DMS 273 (cell line): ENCODE measurements around the gene CA14.
A peak's percentile ranks its signal among the peaks of the same experiment; 100 is the strongest.
"Not testable (repeated sequence)": the region's sequence is repeated elsewhere in the genome, so short reads cannot be mapped to it uniquely, and the experiment has no call there.

Experiments
- DNase-seq: peaks from one replicate; lab custom pipeline; 2025; ENCODE audit not compliant: unreplicated experiment; lab: John Stamatoyannopoulos, UW

The CA14 gene

DNA sequence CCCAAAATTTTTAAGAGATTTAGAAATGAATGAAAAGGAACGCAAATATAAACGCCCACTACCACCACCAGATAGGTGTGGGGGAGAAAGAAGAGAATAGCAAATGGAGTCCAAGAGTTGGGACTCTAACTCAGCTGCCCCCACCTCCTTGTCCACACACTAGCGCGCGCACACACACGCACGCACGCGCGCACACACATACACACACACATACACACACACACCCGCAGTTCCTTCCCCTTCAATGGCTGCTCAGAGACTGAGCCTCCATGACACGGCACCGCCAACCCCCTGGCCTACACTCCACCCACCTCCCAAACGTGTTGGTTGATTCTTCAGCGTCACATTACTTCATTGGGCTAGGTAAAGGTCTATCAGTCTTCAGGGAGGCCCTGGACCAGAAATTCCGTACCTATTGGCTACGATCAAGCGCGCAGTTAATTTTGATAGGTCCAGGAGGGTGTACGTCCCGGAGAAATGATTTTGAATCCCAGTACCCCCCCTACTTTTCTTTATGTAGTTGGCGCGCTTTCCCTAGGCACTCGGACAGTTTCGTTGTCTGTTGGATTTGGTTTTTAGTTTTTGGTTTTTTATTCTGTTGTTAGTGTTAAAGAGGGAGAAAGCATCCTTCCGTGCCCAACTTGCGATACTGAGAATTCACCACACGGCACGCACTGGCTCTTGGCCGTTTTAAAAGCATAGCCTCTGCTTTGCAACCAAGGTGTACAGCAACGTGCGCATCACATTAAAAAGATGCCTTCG lies 21.5 kb upstream of the CA14 start, which contains the start of gene ANP32E:
TSS of gene ANP32E (minus strand) at position 261 of the 762 bp plus-strand sequence. CDS start 326 bp downstream, outside the sequence.
- peak; percentile 99 for DNase-seq

GRCh38 chr1:150236614-150237100 lies 20.9 kb upstream of the CA14 start:
- DNase-seq: peak; percentile 49

- DNase-seq: not testable (repeated sequence)
Observed at GRCh38 chr1:150237176-150237575, 20.4 kb upstream of the CA14 start.

- DNase-seq: no peak
Observed at GRCh38 chr1:150237746-150238145, 19.8 kb upstream of the CA14 start.

DNA sequence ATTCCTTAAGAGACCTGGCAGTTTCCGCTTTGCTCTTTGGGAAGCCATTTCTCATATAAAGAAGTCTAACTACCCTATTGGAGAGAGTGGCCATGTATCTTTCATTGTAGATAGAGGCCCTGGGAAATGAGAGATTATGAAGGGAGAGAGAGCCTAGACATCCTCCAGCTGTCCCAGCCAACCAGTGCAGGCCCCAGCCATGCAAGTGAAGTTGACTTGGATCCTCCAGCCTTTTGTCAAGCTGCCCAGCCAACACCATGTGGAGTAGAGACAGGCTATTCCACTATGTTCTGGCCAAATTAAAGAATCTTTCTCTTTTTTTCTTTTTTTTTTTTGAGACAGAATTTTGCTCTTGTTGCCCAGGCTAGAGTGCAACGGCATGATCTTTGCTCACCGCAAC lies 14.6 kb upstream of the CA14 start:
- peak; percentile 41 for DNase-seq

DNA sequence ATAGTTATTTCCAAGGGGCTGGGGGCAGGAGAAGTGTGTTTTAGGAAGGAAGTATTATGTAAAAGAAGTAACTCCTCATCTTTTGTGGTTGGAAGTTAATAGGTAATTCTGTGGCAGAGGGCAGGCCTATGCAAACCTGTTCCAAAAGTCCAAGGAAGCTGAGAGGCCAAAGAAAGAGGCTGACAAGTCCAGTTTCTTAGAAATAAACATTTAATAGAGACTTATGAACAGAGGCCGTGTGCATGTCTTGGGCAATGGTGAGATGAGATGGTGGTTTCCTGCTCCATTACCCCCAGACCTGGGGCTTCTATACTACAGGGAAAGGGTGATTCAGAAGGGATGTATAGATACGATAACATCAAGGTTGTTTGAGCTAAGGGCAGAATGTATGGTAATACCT lies 7.6 kb upstream of the CA14 start:
- DNase-seq: no peak

DNA sequence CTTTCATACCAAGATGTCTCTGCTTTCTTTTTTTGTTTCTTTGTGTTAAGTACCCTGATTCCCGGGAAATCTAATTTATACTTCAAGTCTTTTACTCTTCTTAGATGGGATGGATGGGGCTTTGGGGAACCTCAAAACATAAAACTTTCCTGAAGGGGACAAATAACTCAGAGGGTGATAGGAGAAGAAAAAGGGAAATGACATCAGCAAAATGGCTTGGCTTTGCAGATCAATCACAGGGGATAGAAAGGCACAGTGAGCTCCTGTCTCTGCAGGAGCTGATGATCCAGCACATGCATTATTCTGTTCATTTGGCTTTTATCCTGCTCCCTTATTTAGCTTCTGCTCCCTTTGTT lies 1.4 kb upstream of the CA14 start:
- peak; percentile 57 for DNase-seq

DNA sequence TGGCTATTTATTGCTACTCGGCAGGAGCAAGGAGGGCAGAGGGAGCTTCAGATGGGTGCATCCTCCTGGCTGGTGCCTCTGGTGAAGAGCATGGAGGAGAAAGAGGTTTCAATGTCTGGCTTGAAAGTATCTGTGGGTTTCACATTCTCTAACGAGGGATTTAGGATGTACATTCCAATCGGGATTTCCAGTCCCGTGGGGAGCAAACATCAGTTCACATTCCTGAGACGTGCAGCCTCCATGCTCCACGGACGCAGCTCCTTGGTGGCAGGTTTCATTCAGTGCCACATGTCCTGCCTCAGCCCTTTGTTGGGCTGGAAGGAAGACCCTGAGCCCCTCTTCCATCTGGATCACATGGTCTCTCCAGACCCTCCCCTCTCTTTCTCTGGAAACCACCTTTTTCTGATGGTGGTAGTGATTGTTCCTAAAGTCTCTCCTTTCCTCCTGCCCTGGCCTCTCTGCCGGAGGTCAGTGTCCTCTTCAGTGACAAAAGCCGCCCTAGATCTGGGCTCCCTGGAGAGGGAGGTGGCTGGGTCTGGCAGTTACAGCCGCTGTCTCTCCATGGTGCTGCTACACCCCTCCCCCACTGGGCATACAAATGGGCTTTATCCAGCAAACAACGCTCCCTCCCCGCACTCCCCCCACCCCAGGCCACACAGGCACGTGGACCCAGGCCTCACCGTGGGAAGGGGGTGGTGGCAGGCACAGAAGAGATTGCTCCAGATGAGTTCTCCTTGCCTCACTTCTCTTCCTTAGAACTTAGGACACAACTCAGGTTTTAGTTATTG lies 826 bp upstream of the CA14 start:
- DNase-seq: peak; percentile 44

DNA sequence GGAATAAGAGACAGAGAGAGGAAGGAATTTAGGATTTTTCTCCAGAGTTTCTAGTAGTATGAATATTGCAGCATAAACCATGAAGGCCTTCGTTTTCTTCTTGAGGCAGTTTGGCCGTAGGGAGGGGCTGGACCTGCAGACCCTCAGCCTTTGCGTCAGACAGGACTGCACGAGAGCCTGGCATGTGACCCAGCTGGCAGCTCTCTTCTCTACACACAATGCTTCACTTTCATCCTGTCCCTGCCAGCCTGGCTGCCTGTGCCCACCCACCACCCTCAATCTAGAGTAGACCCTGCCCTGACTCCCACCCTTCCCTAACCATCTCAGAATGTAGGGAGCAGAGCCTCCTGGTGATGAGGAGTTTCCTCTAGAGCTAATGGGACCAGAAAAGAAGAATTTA lies 1.6 kb downstream of the CA14 start:
- peak; percentile 31 for DNase-seq

DNA sequence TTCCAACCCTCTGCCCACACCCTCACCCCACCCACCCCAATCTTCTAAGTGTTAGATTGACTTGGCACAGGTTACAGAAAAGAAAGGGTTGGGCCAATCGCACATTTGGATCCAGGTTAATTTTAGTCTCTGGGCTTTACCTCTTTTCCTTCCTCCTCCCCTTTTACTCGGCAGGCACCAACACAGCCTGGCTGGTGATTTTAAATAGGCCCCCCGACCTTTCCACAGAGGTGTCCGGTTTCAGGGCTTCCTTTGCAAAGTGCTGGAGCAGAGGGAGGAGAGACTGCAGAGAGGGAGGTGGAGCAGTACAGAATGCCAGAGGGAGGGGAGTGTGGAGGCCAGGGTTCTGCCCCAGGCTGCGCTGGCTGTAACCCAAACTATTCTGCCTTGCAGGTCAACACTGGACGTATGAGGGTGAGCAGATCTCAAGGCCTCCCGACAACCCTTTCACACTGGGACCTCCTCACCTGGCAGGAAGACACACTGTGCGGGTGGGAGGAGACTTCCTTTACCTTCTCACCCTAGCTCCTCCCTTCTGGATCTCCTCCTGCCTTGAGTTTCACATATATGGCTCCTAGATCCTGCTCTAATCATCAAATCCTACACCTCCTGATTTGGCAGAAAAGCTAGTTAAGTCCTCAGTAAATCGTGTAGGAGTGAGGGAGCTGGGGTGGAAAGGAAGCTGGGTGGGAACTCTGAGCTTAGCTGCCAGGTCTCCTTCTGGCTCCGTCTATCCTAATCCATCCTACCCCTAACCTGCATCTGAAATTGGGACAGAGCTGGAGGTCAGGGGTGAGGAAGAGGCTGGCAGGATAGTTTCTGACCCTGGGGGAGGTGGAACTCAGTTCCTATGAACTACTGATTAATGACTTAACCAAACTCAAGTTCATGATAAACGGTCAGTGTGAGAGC lies 2.4 kb downstream of the CA14 start:
- peak; percentile 88 for DNase-seq

GRCh38 chr1:150261367-150261766 lies 3.8 kb downstream of the CA14 start:
- DNase-seq: no peak

DNA sequence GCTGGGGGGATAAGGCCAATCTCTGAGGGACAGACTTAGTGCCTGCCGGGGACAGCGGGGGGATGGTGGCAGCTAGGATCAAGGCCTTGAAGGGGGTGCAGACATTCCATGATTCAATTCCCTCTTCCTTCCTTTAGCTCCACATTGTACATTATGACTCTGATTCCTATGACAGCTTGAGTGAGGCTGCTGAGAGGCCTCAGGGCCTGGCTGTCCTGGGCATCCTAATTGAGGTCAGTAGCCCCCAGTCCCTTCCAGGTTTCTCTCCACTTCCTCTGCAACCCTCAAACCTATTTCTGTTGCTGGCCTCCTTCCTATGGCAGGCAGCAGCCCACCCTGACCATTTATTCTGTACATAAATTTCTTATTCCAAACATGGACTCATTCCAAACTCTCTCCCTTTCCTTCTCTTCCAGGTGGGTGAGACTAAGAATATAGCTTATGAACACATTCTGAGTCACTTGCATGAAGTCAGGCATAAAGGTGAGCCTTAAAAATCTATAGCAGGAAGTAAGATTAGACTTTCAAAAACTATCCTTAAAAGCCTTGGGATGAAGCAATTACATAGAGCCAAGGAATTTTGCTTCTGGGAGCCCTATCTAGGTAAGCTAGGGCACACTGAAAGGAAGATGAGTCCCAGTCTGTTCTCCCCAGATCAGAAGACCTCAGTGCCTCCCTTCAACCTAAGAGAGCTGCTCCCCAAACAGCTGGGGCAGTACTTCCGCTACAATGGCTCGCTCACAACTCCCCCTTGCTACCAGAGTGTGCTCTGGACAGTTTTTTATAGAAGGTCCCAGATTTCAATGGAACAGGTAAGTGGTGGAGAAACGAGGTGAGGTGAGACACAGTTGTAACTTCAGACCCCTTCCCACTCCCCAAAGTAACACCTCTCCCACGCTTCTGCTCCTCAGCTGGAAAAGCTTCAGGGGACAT lies 5.1 kb downstream of the CA14 start:
- peak; percentile 30 for DNase-seq

DNA sequence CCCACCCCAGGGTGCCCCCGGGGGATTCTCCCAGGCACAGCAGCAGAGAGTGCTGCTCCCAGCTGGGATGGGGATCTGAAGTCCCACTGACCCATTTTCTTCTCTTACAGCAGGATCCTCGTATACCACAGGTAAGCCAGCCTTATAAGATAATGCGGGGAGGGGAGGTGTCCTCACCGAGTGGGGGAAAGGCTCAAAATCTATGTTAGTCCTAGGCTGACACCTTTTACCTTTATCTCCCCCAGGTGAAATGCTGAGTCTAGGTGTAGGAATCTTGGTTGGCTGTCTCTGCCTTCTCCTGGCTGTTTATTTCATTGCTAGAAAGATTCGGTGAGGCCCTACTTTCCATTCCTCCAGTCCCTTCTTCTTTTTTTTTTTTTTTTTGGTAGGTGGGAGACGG lies 6.0 kb downstream of the CA14 start:
- DNase-seq: no peak

GRCh38 chr1:150267896-150268295 lies 10.3 kb downstream of the CA14 start:
- no peak for DNase-seq

- peak; percentile 52 for DNase-seq
Observed at GRCh38 chr1:150268340-150268704, 10.7 kb downstream of the CA14 start.

GRCh38 chr1:150268705-150269403 lies 11.3 kb downstream of the CA14 start, which contains the start of gene APH1A:
Gene APH1A (minus strand): TSS chr1:150269016. CDS start chr1:150268810, 206 bp downstream.
- peak; percentile 99 for DNase-seq

DNA sequence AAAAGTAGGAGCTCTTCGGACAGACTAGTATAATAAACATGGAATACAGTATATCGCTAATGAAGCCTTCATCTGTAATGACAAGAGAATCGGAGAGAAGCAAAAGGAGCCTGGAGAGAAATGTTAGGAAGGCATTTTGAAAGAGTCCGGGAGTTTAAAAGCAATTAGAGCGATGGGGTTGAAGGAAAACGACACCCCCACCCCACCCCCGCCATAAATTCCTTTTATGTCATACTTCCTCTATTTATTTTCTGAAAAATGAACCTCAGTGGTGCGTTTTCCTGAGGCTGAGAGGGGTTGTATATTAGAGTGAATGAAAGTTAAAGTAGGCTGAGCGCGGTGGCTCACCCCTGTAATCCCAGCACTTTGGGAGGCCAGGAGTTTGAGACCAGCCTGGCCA lies 11.9 kb downstream of the CA14 start:
- no peak for DNase-seq

- no peak for DNase-seq
Observed at GRCh38 chr1:150271291-150271959, 13.9 kb downstream of the CA14 start.

- no peak for DNase-seq
Observed at GRCh38 chr1:150273311-150273710, 15.7 kb downstream of the CA14 start.
